Measurements from ENCODE around the gene PATL1.
"Not testable (repeated sequence)": the region's sequence is repeated elsewhere in the genome, so short reads cannot be mapped to it uniquely, and the experiment has no call there.

PATL1 gene

DNA sequence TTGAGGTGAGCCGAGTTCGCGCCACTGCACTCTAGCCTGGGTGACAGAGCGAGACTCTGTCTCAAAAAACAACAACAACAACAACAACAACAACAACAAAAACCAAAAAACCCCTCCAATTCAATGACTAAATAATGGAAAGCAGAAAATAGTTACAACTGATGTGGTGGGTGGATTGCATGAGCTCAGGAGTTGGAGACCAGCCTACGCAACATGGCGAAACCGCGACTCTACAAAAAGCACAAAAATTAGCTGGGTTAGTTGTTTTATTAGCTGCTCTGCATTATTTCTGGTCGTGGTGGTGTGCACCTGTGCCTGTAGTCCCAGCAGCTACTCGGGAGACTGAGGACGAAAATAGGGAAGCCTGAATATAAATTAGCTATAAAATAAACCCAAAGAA is 2.6 kb upstream of the PATL1 start:
- DNase-seq = no peak

DNA sequence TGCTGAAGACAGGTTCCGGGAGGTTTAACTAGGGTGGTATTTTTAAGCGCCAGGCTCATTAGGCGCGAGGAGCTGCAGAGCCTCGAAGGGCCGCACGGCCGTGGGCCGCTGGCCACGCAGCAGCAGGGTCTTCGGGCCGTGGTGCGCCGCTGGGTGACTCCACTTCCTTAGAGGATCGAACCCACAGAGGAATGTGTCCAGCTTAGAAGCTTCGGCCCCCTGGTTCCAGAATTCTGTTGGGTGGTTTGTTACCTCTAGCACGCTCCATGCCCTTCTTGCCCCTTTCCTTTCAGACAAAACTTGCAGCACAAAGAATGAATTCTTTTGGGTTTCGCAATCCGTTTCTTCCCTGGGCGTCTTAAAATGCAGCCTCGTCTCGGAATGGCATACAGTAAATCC is 773 bp upstream of the PATL1 start:
- no peak for DNase-seq

DNA sequence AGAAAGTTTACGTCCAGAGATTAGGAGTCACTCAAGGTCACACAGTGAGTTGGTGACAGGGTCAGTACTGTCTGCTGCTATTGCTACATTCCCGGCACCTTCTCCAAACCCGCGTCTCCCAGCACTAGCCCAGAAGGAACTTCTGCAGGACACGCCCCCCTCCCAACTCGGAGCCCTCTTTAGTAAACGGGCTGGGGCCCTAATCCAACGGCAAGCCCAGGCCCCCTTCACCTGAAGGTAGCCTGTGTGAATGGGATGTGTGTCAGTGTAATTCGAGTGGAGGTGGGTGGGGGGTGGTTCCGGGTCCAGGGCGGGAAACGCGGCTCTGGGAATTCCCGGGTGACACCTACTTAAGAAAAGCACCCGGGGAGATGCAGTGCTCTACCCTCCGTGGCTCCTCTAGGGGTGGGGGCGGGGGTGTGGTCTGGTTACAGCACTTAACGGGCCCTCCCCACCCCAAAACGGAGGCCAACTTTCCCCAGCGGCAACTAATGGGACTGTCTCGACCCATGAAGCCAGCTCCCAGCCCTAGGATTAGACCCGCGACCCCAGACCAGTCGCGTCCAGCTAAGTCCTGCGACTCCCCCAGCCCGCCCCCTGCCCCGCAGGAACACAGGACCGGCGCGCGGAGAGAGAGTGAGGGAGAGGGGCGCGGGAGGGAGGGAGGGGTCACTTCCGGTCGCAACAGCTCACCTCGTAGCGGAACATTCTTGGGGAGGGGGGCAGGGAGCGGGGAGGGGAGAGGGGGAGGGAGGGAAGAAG is 468 bp downstream of the PATL1 start:
- peak; percentile 47 for DNase-seq

DNA sequence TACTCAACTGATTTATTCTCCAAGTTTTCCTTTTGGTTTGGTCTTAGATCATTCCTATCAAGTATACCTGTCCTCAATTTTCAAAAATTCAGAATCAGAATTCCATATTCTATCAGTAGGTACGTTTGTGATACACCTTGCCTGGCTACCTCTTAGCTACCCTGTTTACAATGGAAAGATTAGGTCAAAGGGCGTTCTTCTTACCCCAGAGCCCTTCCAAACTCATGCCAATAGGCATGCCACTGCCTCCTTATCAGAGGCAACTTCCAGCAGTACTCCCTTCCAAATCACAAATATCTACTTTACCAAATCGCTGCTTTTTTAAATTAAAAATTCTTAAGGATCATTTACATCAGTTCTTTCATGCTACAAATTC is 1.0 kb downstream of the PATL1 start:
- DNase-seq = no peak

DNA sequence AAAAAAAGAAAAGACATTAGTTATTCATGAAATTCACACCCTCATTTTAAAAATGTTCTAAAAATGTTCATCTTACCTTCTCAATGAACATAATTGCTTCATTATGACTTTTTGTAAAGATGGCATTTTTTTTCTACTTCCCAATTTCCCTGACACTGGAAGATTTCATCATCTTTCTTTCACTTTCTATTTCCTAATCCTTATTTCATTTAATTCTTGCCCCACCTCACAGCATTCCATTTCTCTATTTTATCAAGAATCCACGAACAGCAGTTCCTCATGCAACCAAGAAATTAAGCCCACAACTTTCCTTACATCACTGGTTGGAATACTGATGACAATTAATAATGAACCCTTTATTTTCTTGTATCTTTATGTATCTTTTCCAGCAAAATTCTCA is 1.9 kb downstream of the PATL1 start:
- no peak for DNase-seq

DNA sequence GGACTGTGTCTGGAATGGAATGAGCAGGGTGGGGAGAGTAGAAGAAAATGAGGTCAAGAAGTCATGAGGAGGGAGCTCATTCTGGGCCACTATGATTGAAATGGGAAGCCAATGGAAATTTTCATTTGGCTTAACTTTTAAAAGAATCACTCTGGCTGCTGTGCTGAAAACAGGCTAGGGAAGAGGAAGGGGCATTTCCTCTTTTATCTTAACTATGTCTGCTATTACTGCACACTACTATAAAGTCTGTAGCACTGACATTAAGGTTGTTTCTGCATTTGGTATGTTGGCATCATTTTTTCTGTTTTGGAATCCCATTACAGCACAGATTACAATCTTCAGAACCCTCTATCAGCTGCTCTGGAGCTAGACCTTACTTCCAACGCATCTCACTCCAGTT is 8.2 kb downstream of the PATL1 start:
- no peak for DNase-seq

DNA sequence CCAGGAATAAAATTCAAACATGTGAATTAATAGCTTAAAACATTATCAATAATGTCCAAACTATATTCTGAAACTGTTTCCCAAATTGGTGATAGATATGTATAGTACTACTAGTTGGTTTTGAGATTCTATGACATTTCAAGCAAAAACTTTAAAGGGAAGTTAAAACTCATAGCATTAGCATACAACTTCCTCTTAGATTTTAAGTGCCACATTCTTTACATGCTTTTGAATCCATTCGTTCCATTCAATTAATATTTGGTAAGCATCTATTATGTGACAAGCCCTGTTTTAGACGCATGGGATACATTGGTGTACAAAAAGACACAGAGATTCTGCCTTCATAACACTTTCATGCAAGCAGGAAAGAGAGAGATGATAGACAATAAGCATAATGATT is 8.9 kb downstream of the PATL1 start:
- no peak for DNase-seq

DNA sequence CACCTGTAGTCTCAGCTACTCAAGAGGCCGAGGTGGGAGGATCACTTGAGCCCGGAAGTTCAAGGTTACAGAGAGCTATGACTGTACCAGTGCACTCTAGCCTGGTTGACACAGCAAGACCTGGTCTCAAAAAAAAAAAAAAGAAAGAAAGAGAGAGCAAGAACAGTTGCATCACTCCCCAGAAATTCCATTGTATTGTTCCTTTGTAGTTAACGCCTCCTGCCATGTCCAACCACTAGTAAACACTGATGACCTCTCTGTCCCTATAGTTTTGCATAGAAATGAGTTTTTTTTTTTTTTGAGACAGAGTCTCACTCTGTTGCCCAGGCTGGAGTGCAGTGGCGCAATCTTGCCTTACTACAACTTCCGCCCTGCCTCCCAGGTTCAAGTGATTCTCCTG is 10.8 kb downstream of the PATL1 start:
- no peak for DNase-seq

DNA sequence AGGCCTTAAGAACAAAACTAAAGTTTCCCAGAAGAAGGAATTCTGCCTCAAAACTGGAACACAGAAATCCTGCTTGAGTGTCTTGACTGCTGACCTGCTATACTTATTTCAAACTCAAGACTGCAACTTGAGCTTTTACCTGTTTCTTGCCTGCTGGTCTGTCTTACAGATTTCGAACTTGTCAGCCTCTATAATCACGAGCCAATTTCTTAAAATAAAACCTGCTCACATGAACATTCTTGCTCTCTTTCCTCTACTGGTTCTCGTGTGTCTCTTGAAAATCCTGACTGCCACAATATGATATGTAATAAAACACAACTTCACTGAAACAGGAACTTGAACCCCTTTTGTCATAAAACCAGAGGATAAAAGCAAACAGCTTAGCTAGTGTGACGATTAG is 13.9 kb downstream of the PATL1 start:
- no peak for DNase-seq

DNA sequence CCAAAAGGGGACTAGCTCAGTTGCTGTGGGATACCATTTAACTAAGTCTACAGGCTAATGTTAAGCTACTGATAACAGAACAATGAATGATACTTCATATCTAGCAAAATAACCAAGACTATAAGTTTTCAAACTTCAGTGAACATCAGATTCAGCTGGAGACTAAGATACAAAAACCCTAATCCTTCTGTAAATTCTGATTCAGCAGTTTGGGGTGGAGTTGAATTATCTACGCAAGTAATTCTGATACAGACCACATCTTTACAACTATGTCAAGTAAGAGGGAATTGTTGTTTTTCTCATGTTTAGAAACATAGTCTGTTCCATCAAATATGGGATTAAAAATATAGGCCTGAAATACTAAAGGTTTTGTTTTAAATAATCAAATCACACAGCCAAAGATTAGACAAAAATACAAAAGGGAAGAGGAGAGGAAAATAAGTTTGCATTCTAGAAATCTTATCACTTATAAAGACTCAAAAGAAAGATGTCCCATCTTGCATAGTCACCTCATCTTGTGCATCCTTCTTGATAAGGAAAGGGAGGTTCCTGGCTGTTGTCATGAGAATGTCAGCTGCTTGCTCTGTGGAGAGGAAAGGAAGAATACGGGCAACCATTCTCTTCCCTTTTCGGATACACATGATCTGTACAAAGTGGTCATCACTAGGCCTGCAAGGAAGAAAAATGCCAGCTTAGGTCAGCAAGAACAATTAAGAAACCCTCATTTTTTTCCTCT is 21.4 kb downstream of the PATL1 start:
- no peak for DNase-seq

DNA sequence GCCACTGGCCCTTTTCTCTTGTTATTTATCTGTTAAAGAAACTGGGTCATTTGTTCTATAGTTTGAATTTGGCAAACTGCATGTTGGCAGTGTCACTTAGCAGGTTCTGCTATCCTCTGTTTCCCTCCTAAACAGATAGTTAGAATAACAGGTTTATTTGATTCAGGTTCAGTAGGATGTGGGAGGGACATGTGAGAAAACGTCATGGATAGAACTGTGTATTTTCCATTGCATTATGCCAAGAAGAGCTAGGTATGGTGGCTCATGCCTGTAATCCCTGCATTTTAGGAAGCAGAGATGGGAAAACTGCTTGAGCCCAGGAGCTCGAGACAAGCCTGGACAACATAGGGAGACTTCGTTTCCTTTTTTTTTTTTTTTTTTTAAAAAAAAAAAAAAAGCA is 24.3 kb downstream of the PATL1 start:
- no peak for DNase-seq

DNA sequence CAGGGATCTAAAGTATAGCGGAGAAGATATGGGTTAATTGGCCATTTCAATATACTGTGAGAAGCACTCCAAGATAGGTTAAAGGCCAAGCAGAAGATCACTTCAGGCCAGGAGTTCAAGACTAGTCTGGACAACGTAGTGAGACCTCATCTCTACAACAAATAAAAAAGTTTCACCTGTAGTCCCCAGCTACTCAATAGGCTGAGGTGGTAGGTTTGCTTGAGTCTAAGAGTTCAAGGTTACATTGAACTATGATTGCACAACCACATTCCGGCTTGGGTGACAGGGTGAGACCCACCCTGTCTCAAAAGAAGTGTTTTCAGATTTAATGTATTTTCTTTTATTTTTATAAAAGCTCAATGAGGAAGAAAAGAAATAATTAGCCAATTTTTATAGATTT is 25.4 kb downstream of the PATL1 start:
- no peak for DNase-seq

DNA sequence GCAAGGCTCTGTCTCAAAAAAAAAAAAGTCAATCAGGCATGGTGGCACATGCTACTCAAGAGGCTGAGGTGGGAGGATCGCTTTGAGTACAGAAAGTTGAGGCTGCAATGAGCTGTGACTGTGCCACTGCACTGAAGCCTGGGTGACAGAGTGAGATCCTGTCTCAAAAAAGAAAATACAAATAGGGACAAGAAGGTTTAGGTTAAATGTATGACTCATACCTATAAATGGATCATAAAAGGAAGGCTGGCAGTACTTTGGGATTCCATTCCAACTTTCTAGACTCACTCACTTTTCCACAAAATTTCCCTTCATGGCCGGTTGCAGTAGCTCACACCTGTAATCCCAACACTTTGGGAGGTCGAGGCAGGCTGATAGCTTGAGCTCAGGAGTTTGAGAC is 27.7 kb downstream of the PATL1 start:
- DNase-seq = no peak

DNA sequence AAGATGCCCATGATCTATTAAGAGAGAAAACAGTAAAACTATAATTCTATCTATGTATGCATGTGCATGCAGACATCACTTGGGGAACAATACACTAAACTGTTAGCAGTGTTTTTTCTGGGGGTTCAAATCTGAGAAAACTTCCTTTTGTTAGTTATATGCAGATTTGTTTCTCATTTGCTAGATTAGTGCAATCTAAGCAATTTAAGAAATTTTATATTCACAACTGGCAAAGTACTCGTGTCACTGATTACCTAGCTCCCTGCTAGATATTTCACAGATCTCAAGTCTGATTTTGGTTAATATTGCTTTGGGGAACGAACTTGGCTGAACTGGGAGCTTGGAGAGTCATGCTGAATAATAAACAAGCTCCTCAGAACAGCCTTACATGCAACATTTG is 38.3 kb downstream of the PATL1 start:
- no peak for DNase-seq

DNA sequence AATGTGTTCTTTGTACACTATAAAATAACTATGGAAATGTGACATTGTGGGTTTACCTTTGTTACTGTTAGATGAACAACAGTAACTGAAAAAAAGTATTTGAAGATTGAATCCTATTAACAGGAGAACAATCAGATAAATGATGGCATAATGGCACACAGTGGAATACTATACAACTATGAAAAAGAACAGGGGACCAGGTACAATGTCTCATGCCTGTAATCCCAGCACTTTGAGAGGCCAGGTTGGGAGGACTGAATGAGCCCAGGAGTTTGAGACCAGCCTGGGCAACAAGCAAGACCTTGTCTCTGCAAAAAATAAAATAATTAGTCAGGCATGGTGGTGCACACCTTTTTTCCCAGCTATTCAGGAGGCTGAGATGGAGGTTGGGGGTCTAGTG is 38.8 kb downstream of the PATL1 start:
- DNase-seq = no peak

DNA sequence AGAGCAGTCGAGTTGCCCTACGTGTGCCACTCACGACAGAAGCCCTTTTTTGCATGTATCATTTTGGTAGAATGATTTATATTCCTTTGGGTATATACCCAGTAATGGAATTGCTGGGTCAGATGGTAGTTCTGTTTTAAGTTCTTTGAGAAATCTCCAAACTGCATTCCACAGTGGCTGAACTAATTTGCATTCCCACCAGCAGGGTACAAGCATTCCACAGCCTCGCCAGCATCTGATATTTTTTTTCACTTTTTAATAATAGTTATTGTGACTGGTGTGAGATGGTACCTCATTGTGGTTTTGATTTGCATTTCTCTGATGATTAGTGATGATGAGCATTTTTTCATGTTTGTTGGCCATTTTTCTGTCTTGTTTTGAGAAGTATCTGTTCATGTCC is 41.9 kb downstream of the PATL1 start:
- DNase-seq = not testable (repeated sequence)

DNA sequence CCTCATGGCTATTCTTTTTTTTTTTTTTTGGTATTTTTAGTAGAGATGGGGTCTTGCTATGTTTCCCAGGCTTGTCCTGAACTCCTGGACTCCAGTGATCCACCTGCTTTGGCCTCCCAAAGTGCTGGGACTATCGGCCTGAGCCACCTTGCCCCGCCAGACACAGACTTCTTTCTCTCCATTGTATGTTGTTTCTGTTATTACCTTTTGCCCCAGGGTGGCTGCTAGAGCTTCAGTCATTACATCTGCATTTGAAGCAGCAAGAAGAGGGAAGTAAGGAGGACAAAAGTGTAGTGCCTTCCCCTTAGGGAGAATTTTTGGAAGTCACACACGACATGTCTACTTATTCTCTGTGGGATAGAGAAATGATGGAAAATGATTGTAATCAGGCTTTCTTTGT is 43.1 kb downstream of the PATL1 start:
- DNase-seq = no peak

DNA sequence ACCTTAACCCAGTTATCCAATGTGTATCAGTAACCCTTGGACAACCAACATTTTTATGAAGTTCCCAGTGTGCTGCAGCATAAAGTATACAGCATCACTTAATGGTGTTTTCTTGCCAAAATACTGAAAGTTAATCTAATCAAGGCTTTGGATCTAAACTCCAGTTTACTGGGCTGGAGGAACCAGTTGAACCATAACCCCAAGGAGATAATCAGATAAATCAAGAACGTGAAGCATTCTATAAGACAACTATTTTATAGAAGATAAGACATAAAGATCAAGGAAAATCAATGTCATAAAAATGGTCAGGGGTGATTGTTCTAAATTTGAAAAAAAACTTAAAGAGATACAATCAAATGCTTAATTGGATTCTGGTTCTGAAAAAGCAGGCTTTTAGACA is 51.0 kb downstream of the PATL1 start:
- DNase-seq = no peak

DNA sequence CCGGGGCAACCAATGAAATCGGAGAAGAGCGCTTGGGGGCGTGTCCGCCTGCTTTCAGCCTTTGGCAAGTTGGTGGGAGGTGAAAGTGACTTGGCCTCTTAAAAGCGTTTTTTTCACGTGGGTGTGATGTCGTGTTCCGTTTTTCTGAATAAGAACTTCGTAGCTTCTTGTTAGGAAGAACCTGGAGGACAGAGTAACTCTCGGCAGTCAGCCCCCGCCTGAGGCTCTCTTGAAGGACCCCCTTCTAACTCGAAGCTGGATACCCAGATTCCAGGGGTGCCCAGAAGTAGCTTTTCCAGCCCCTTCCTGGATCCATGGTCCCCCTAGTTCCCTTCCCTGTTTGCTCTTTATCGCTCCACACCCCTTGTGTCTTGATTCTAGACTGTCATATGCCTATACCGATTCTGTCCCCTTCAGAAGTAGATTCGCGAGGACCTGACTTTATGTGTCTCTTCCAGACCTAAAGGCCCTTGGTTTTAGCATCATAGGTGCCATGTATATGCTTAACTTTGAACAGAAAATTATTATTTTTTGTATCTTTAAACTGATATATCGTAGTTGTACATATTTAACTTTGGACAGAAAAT is 52.3 kb downstream of the PATL1 start:
- no peak for DNase-seq

DNA sequence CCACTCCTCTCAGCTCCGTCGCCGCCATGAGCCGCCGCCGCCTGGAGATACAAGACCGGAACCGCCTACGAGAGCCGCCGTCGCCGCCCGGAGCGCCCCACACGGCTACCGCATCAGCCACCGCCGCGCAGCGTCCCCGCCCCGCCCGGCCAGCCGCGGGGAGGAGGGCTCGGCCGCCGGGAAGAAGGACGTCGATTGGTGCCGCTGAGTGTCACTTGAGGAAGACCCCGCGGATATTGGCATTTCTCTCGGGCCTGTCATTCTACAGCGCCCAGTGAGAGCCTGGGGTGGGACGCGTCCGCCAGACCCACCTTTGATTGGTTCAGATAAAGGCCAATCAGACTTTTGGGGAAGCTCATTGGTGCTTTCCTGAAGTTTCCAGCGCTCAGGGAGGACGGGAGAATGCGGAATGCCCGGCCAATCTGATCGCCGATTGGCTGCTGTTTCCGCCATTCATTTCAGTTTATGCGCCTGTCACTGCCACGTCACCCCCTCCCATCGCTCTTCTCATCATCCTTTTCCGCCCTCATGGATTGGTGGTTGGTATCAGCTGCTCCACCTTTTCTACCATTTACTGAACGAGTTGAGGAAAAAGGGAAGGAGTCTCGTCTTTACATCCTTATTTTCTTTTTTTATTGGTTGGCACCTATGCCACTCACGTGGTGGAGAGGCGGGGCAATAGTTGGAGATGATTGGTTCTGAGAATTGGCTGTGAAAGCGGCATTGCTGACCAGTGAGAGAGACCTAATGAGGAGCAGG is 53.0 kb downstream of the PATL1 start, which contains the start of gene OSBP:
Gene OSBP, minus strand, starts transcription at position 138 of the 759 bp plus-strand sequence. Its CDS starts 110 bp downstream, at position 28.
- peak; percentile 100 for DNase-seq

DNA sequence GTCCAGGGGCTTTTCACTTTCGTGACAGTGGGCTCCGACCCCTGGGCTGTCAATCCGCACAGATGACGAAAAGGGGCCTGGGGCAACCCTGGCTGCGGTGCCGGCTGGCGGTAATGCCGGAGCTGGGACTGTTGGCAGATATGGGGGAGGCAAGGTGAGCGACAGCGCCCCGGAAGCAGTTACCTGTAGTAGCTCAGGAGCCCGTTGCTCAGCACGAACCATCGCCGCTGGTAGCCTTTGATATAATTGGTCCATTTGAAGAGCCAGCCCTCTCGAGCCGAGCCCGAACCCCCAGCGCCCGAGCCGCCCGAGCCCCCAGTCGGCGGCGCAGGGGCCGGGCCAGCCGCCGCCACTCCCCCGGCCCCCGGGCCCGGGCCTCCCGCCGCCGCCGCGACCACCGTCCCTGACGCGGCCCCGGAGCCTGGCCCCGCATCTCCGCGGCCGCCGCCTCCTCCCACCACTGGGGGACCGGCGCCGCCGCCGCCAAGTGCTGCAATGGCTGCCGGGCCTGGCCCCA is 53.7 kb downstream of the PATL1 start:
- peak; percentile 48 for DNase-seq

DNA sequence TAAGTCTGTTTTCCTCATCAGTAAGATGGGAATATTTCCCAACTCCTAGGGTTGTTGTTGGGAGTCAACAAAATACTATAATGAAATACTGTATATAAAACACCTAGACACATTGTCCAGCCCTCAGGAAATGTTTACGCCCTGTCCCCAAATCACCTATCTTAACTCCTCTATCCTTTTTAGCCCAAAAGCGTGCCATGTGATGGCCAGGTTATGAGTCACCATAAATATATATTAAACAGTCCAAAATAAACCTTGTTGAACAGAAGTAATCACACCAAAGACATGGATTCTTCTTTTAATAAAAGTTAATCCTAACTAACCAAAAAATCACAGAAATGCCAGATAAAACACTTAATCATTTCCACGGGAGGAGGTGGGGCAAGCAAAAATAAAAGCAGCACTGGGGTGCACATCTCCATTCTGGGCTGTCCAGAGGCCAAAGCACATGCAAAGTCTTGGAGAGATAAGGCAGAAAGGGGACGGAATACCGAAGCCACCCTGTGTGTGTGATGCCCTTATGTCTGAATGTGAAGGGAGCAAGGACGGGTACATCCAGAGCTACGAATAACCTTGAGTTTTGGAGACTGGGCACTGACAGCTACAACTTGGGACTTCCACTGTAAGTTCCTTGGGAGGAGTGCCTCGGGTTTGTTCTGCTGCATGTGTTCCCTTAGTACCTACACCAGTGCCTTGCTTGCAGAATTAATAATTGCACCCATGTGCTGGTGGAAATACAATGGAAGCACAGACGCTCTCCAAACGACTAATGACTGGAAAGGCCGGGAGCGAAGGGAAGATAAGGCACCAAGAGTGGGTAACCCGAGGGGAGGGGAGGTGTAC is 54.3 kb downstream of the PATL1 start:
- DNase-seq = no peak

Data from retina (tissue), 1 donor.